Parathyroid adenoma (tissue), 2 donors: Measurements from ENCODE around the gene EPHA4.

ENCODE experiments used
- H2AFZ ChIP-seq: fragments of 300-600 bp; sonication (generic); one replicate; pipeline ENCODE4 v1.7.0; 2017; ENCODE audit warnings: antibody characterized with exemption, mild to moderate bottlenecking
- H3K27ac ChIP-seq: fragments of 300-600 bp; sonication (generic); one replicate; pipeline ENCODE4 v1.7.0; 2017
- H3K27me3 ChIP-seq: fragments of 300-600 bp; sonication (generic); one replicate; pipeline ENCODE4 v1.7.0; 2017; ENCODE audit warnings: low read length; ENCODE audit not compliant: control insufficient read depth, insufficient read depth
- H3K36me3 ChIP-seq: fragments of 300-600 bp; sonication (generic); one replicate; pipeline ENCODE4 v1.7.0; 2017; ENCODE audit warnings: low read length; ENCODE audit not compliant: control insufficient read depth, insufficient read depth
- H3K4me1 ChIP-seq: fragments of 300-600 bp; sonication (generic); one replicate; pipeline ENCODE4 v1.7.0; 2017; ENCODE audit warnings: control low read depth
- H3K4me2 ChIP-seq: fragments of 300-600 bp; sonication (generic); one replicate; pipeline ENCODE4 v1.7.0; 2017; ENCODE audit warnings: low read length
- H3K4me3 ChIP-seq: fragments of 300-600 bp; sonication (generic); one replicate; pipeline ENCODE4 v1.7.0; 2017; ENCODE audit warnings: low read depth, low read length
- H3K79me2 ChIP-seq: fragments of 300-600 bp; sonication (generic); one replicate; pipeline ENCODE4 v1.7.0; 2017; ENCODE audit warnings: control low read depth
- H3K9ac ChIP-seq: fragments of 300-600 bp; sonication (generic); one replicate; pipeline ENCODE4 v1.7.0; 2017; ENCODE audit warnings: mild to moderate bottlenecking
- H3K9me3 ChIP-seq: fragments of 300-600 bp; sonication (generic); one replicate; pipeline ENCODE4 v1.7.0; 2017; ENCODE audit warnings: low read length; ENCODE audit not compliant: control insufficient read depth
- CTCF ChIP-seq: fragments of 300-600 bp; sonication (generic); IDR thresholded peaks from one replicate; pipeline ENCODE4 v1.7.0; 2017; ENCODE audit warnings: antibody characterized with exemption, mild to moderate bottlenecking
- donor health status: primary hyperparathyroidism.

Gene EPHA4

GRCh38 chr2:221590861-221591365, 18.8 kb upstream of the EPHA4 start:
- no peaks in the 10 kb centered on the region for H3K79me2 ChIP-seq
- no peak overlapping the region for H3K4me2 ChIP-seq
- H3K9me3 ChIP-seq = no peaks in the 10 kb centered on the region
- no peaks in the 10 kb centered on the region for H3K27me3 ChIP-seq
- H3K36me3 ChIP-seq = no peaks in the 10 kb centered on the region
- H3K27ac ChIP-seq = no peak overlapping the region
- H3K9ac ChIP-seq = no peak overlapping the region
- H3K4me1 ChIP-seq = no peaks in the 10 kb centered on the region
- TF ChIP-seq CTCF = no peak
- H2AFZ ChIP-seq = no peak overlapping the region
- no peak overlapping the region for H3K4me3 ChIP-seq

- H3K4me1 ChIP-seq = no peaks in the 10 kb centered on the region
- TF ChIP-seq CTCF = no peak
- no peaks in the 10 kb centered on the region for H3K36me3 ChIP-seq
- no peaks in the 10 kb centered on the region for H3K27me3 ChIP-seq
- no peak overlapping the region for H2AFZ ChIP-seq
- H3K9me3 ChIP-seq = no peaks in the 10 kb centered on the region
- H3K4me2 ChIP-seq = no peak overlapping the region
- no peak overlapping the region for H3K9ac ChIP-seq
- no peak overlapping the region for H3K27ac ChIP-seq
- no peaks in the 10 kb centered on the region for H3K79me2 ChIP-seq
- H3K4me3 ChIP-seq = no peak overlapping the region
Observed at GRCh38 chr2:221589696-221590095, 17.6 kb upstream of the EPHA4 start.

- Histone ChIP-seq H3K27ac (no peak overlapping the region), H3K4me2 (no peak overlapping the region), H3K9ac (no peak overlapping the region), H3K27me3 (no peaks in the 10 kb centered on the region), H3K36me3 (no peaks in the 10 kb centered on the region), H3K4me1 (no peaks in the 10 kb centered on the region), H2AFZ (no peak overlapping the region), H3K79me2 (no peaks in the 10 kb centered on the region), H3K9me3 (no peaks in the 10 kb centered on the region), H3K4me3 (no peak overlapping the region)
- TF ChIP-seq CTCF = no peak
Observed at GRCh38 chr2:221588306-221588985, 16.3 kb upstream of the EPHA4 start.

GRCh38 chr2:221581986-221582385, 9.9 kb upstream of the EPHA4 start:
- H3K9me3 ChIP-seq = no peaks in the 10 kb centered on the region
- H3K36me3 ChIP-seq = no peaks in the 10 kb centered on the region
- H3K9ac ChIP-seq = no peak overlapping the region
- H3K4me1 ChIP-seq = no peaks in the 10 kb centered on the region
- no peaks in the 10 kb centered on the region for H3K79me2 ChIP-seq
- H2AFZ ChIP-seq = no peak overlapping the region
- H3K27me3 ChIP-seq = no peaks in the 10 kb centered on the region
- H3K4me3 ChIP-seq = no peak overlapping the region
- no peak for TF ChIP-seq CTCF
- H3K27ac ChIP-seq = no peak overlapping the region
- H3K4me2 ChIP-seq = no peak overlapping the region

GRCh38 chr2:221574231-221574570, 2.1 kb upstream of the EPHA4 start:
- Histone ChIP-seq H3K27me3 (no peaks in the 10 kb centered on the region), H3K9me3 (no peaks in the 10 kb centered on the region), H3K4me1 (peaks cover 3% of the 10 kb centered on the region), H3K4me3 (peak overlapping the region; percentile 58), H3K4me2 (peak overlapping the region; percentile 95), H3K79me2 (no peaks in the 10 kb centered on the region), H2AFZ (peak overlapping the region; percentile 99), H3K36me3 (no peaks in the 10 kb centered on the region), H3K9ac (no peak overlapping the region), H3K27ac (no peak overlapping the region)
- no peak for TF ChIP-seq CTCF
